A549 (cell line): ENCODE data around the gene BRI3BP.

Source experiments
- EP300 ChIP-seq, 2 experiments: fragments of >200 bp; sonication (Bioruptor Twin); formaldehyde crosslinking; IDR thresholded peaks; 2 replicates in 1 of 2; 3 replicates in 1 of 2; pipeline ENCODE4 v1.6.1; 2016 to 2017
- JUNB ChIP-seq: fragments of >200 bp; sonication (Bioruptor Twin); formaldehyde crosslinking; IDR thresholded peaks from 2 replicates; pipeline ENCODE4 v1.6.1; 2016
- NPAS2 ChIP-seq: fragments of 250-450 bp; sonication (Bioruptor Pico); IDR thresholded peaks from 2 replicates; pipeline ENCODE4 v1.8.0; 2022; ENCODE audit warnings: mild to moderate bottlenecking, moderate library complexity, borderline replicate concordance
- POLR2A ChIP-seq: IDR thresholded peaks from 2 replicates; pipeline ENCODE4 v1.6.1; 2012; ENCODE audit warnings: mild to moderate bottlenecking, low read length
- POLR2AphosphoS2 ChIP-seq: conservative IDR thresholded peaks from 2 replicates; pipeline ENCODE4 v1.6.1; 2012; ENCODE audit warnings: low read length, improper control_type of control experiment, inconsistent platforms
- TP53 ChIP-seq: fragments of 250-450 bp; sonication (Bioruptor Pico); IDR thresholded peaks from 2 replicates; pipeline ENCODE4 v1.5.0; 2021; ENCODE audit warnings: mild to moderate bottlenecking, moderate library complexity
- TF ChIP-seq, protein P1 (sequence below): fragments of >200 bp; sonication (Bioruptor Twin); formaldehyde crosslinking; IDR thresholded peaks from 3 replicates; pipeline ENCODE4 v1.5.1; 2016
- TF ChIP-seq, protein P2 (sequence below): fragments of 200-600 bp; sonication (generic); IDR thresholded peaks from 2 replicates; pipeline ENCODE4 v1.6.1; 2016; ENCODE audit warnings: antibody characterized with exemption, mild to moderate bottlenecking, moderate library complexity
- TF ChIP-seq, protein P3 (sequence below): fragments of 250-450 bp; sonication (Bioruptor Pico); IDR thresholded peaks from 2 replicates; pipeline ENCODE4 v1.5.0; 2021; ENCODE audit warnings: mild to moderate bottlenecking, moderate library complexity, borderline replicate concordance

DNA sequence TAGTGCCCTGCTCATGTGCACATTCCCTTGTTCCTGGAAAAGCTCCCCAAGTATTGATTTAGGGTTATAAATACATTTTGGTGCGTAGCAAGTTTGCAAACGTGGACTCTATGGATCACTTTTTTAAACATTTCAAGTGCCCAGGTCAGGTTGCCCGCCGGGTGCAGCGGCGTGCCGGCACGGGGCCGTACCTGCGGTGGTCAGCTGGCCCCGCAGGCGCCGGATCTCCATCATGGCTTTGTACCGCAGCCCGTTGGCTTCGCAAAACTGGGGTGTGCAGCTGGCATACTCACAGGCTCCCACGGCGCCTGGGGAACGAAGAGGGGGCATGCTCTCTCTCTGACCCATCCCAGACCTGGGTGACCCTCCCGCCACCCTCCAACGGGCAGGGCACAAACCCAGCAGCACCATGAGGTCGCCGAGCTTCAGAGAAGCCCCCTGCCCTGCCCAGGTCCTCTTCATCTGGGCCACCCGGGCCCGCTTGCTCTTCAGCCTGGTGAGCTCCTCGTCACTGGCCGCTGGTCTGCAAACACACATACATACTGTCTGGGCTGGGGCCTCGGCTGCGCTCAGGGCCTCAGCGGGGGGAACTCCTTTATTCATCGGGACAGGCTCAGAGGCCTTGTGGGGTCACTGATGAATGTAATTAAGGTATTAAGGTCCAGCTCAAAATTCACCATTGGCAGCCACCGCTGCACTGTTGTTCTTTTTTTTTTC is 39.6 kb upstream of the BRI3BP start:
- TF ChIP-seq EP300 (IDR thresholded peaks at IDR 0.05) (no peak), POLR2A (no peak), TP53 (CRISPR knock-in tag) (no peak), POLR2AphosphoS2 (no peak), JUNB (no peak), NPAS2 (CRISPR knock-in tag) (no peak)
- TF ChIP-seq, protein P1, sequence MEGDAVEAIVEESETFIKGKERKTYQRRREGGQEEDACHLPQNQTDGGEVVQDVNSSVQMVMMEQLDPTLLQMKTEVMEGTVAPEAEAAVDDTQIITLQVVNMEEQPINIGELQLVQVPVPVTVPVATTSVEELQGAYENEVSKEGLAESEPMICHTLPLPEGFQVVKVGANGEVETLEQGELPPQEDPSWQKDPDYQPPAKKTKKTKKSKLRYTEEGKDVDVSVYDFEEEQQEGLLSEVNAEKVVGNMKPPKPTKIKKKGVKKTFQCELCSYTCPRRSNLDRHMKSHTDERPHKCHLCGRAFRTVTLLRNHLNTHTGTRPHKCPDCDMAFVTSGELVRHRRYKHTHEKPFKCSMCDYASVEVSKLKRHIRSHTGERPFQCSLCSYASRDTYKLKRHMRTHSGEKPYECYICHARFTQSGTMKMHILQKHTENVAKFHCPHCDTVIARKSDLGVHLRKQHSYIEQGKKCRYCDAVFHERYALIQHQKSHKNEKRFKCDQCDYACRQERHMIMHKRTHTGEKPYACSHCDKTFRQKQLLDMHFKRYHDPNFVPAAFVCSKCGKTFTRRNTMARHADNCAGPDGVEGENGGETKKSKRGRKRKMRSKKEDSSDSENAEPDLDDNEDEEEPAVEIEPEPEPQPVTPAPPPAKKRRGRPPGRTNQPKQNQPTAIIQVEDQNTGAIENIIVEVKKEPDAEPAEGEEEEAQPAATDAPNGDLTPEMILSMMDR: no peak
- TF ChIP-seq, protein P2, sequence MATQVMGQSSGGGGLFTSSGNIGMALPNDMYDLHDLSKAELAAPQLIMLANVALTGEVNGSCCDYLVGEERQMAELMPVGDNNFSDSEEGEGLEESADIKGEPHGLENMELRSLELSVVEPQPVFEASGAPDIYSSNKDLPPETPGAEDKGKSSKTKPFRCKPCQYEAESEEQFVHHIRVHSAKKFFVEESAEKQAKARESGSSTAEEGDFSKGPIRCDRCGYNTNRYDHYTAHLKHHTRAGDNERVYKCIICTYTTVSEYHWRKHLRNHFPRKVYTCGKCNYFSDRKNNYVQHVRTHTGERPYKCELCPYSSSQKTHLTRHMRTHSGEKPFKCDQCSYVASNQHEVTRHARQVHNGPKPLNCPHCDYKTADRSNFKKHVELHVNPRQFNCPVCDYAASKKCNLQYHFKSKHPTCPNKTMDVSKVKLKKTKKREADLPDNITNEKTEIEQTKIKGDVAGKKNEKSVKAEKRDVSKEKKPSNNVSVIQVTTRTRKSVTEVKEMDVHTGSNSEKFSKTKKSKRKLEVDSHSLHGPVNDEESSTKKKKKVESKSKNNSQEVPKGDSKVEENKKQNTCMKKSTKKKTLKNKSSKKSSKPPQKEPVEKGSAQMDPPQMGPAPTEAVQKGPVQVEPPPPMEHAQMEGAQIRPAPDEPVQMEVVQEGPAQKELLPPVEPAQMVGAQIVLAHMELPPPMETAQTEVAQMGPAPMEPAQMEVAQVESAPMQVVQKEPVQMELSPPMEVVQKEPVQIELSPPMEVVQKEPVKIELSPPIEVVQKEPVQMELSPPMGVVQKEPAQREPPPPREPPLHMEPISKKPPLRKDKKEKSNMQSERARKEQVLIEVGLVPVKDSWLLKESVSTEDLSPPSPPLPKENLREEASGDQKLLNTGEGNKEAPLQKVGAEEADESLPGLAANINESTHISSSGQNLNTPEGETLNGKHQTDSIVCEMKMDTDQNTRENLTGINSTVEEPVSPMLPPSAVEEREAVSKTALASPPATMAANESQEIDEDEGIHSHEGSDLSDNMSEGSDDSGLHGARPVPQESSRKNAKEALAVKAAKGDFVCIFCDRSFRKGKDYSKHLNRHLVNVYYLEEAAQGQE: no peak
- TF ChIP-seq, protein P3, sequence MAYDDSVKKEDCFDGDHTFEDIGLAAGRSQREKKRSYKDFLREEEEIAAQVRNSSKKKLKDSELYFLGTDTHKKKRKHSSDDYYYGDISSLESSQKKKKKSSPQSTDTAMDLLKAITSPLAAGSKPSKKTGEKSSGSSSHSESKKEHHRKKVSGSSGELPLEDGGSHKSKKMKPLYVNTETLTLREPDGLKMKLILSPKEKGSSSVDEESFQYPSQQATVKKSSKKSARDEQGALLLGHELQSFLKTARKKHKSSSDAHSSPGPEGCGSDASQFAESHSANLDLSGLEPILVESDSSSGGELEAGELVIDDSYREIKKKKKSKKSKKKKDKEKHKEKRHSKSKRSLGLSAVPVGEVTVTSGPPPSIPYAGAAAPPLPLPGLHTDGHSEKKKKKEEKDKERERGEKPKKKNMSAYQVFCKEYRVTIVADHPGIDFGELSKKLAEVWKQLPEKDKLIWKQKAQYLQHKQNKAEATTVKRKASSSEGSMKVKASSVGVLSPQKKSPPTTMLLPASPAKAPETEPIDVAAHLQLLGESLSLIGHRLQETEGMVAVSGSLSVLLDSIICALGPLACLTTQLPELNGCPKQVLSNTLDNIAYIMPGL (CRISPR knock-in tag): no peak
